Ramos (cell line): ENCODE results near the gene RELA.

Experiments
- in situ Hi-C: fragments of 300-500 bp; cut with MboI; formaldehyde crosslinking; loops from one replicate; pipeline ENCODE4 v1.14.3; 2022; ENCODE audit warnings: low sequenced_read_pairs; ENCODE audit not compliant: unreplicated experiment

The RELA gene

DNA sequence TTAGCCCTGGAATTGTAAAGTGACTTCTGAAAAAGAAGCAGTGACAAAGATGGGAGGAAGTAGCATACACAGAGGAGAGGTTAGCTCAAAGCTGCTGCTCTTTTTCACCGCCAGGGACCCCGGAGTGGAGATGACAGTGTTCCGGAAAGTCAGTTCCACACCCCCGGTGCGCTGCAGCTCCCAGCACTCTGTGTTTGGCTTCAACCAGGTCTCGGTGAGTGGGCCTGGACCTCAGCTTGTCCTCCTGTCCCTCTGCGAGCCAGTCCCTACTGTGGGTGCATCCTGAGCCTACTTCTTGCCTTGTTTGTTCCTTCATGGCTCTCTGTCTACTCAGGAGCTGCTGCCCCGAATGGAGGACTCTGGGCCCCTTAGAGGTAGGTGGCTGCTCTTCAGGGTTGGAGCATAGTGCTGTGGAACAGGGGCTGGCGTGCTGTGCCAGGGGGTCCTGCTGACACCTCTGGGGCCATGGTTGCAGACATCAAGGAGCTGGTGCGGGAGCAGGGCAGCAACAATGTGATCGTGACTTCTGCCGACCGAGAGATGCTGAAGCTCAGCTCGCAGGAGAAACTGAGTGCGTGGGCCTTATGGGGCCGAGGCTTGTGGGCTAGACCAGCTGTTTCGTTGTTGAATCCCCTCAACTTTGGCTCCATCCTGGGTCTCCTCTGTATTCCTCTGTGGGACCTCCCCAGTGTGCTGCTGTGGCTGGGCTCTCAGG is 45.4 kb downstream of the RELA start:
- in situ Hi-C loops: no loop called here

DNA sequence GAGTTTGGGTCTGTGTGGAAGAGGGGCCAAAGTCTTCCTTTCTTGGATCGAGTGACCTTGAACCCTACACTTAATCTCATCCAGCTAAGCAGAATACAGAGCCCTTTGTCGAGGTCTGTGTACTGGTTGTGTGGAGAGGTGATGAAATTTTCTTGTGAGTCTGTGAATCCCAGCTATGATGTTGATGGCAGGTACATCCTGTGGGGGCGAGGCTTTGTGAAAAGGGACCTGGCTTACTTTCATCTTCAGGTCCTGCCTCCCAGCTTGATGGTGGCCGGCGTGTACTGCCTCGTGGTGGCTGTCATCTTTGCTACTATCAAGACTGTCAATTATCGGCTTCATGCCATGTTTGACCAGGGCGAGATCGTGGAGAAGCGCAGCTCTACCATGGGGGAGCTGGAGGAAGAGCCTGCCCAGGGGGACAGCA is 46.1 kb downstream of the RELA start:
- in situ Hi-C loops: no loop called here

DNA sequence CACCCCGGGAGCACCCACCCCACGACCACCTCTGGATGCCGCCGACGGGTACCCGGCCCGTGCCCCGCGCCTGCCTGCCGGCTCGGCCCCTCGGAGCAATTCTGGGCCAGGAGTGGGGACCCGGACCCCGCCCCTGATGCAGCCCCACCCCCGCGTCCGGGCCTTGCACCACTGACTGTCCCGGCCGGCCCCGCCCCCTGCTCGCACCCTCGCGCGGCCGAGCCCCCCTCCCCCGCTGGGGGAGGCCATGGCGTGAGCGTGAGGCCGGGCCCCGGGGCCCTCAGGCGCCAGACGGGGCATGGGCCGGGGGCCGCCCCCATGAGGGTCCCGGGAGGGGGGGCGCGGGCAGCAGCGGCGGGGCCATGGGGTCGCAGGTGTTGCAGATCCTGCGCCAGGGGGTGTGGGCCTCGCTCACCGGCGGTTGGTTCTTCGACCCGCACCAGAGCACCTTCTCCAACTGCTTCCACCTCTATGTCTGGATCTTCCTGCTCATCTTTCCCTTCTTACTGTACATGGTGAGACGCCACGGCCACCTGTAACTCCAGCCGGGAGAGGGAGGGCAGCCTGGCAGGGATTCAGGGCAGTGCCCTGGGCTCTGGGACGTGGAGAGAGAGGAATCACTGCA is 46.7 kb downstream of the RELA start:
- in situ Hi-C loops: no loop called here

DNA sequence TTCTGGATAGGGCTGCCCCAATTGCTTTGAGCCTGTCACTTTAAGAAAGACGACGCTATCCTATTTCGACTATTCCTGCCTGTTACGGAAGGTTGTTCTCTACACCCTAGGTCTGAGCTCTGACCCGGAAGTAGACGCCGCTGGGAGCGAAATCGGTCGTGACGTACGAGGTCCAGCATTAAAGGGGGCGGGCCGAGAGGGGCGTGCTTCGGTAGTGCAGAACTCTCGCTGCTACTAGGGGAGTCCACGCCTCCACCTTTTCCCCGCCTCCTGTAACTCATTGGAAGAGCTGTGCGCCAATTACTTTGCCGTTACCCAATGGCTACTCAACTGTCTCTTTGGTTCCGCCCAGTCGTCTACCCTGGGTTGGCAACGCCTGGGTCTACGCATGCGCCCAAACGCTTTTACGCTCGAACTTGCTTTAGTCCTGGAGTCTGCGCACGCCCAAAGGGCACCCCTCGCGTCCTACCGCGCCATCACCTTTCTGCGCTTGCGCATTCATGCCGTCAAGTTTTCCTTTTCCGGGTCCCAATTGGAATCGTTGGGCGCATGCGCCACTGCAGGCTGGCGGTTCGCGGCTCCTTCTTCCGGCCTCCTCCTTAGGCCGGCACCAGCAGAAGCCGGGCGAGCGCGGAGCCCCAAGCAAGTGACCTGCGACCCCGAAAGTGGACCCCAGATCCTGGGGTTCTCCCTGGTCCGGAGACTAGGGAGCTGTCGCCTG is 47.3 kb downstream of the RELA start, which contains the start of gene PCNX3:
Gene PCNX3 (plus strand): TSS at position 548 of the 721 bp plus-strand sequence. CDS start 536 bp downstream, outside the sequence.
- in situ Hi-C loops: no loop called here

DNA sequence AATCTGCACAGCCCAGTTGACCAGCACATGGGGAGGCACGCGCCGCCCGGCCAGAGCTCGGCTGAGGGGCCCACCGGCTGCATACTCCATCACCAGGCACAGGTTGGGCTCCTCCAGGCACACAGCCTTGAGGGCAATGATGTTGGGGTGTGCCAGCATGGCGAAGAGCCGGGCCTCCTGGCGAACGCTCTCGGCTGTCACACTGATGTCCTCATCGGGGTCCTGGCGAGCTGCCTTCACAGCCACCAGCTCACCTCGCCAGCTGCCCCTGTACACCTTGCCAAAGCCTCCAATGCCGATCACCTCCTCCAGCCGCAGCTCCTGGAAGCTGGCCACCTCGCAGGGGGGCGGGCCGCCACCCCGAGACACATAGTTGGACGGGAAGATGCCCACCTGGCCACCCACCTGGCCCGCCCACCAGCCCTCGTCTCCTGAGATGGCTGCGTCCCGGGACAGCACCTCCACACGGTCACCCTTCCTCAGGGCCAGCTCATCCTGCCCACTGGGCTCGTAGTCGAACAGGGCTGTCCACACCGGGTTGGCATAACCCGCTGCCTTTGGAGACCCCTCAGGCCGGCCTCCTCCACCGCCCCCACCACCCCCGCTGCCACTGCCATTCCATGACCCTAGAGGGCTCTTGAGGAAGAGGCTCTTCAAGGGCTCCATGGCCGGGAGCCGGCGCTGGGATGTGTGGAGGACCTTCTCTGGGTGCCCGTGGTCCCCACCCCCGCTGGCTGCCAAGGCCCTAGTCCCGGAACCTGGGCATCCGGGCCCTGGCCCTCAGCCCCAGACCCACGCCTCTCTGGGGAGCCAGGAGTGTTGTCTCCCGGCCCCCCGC is 49.4 kb downstream of the RELA start:
- in situ Hi-C loops: no loop called here

DNA sequence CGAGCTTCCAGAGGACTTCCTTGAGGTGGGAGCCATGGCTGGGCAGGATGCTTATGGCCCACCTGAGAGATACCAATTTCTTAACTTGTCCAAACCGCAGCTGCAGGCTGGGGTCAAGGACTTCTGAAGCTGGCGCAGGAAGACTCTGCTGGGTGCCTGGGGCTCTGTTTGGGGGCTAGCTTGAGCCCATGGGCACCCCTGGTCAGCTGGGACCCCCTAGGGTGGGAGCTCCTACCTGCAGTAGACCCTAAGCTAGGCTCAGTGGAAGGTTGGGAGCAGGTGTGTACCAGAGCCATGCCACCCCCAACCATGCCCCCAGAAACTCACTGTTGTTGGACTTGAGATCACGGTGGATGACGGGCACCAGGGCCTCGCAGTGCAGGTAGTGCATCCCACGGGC is 50.0 kb downstream of the RELA start:
- in situ Hi-C loops: no loop called here

DNA sequence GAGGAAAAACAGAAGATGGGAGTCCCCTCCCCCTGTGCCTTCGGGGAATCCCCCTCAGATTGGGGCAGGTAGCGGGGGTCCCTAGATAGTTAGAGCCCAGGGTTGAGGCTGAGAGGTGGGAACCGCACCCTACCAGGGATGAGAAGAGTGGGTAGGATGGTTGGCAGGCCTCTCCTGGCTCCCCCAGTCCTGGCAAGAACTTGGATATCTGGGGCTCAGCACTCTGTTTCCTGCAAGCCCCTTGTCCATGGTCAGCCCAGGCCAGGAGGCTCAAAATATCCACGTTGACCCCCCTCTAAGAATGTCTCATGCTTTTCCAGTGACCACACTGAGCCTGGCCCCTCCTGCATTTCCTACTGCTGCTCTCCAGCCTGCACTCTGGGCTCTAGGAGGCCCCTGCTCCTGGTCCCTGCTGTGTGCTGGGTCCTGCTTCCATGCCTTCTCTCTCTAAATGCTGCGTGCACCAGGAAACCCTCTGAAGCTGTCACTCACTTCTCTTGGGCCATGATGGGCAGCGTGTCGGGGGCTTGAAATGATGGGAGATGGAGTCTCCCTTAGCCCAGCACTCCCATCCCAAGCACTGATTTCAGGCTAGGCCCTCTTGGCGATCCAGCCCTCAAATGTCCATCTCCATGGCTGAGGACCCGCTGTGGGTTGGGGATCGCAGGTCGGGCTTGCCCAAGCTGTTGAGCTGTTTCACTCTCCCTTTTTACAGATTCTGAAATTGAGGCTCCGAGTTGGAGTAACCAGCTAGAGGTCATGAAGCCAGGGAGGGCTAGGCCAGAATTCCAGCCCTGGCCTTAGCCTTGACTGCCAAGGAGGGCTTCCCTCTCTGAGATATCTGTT is 50.7 kb downstream of the RELA start:
- in situ Hi-C loops: no loop called here

DNA sequence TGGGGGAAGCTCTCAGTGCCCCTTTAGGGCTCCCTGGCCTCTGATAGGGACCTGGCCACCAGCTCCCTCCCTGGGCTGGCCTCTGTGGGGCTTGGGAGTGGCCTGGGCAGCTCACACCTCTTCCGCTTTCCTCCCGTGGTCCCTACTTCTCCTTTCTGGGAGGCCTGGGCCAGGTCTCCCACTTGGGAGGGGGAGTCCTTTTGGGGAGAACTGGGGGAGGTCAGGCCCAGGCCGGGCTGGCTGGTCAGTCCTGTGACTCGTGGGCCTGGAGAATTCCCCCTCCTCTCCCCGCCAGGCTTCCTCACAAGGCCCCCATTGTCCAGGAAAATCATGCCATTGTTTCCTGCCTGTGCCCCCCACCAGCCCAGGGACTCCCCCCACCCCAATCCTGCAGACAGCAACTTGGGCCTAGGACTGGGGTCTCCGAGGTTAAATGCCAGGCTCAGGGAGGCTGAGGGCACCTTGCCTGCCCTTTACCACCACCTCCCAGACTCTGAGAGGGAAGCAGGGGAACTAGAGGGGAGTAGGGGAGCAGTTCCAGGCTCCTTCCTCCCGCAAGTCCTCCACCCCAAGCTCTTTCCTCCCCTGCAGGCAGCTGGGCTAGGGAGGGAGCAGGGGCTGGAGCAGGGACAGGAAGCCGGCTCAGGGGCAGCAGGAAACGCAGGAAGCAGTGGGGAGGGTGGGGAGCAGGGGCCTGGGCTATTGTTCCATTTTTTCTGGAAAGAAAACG is 51.5 kb downstream of the RELA start:
- in situ Hi-C loops: no loop called here

DNA sequence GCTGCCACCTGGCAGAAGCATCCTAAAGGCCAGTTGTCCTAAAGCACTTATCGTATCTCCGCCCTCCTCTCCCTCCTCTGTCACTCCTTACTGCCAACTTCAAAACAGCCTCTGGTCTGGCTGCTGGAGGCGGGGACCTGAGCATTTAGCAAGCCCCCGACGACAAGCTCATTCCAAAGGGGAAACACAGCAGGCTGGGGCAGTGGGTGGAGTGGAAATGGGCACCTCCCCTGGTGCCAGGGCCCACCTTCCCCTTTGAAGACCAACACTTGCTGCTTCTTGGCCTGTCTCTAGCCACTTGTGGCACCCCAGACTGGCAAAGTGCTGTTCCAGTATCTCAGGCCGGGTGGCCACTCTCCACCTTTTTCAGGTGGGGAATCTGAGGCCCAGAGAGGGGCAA is 52.3 kb downstream of the RELA start:
- in situ Hi-C loops: no loop called here

DNA sequence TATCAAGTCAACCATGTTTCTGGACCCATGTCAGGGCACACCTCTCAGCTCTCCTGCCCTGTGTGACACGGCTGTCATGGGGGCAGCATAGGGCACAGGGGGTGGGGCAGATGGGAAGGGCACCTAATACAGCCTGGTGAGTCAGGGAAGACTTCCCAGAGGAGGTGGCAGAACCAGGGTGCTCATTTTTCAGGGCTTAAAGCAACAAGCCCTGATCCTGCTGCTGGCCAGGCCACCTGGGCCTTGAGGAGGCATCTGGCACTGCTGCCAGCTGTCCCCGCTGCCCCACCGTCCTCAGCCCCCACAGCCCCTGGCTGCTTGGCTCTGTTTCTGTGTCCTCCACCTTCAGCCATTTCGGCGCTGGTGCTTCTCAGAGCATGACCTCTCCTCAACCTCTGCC is 53.1 kb downstream of the RELA start:
- in situ Hi-C loops: no loop called here

DNA sequence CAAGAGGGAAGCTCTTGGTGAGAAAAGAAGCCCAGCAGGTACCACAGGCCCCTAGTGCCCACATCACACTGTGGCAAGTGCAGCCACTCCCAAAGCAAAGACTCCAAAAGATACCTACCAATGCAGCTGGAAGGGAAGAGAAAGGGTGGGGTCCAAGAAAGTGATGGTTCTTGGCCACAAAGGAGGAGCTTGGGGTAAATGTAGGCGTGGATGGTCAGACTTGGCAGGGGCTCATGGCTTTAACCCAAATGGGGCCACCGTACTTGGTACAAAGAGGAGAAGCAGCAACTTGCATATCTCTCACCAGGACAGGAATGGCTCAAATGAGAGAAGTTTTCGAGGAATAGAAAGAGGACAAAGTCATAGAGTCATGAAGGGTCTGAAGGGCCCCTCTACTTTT is 53.5 kb downstream of the RELA start:
- in situ Hi-C loops: no loop called here

DNA sequence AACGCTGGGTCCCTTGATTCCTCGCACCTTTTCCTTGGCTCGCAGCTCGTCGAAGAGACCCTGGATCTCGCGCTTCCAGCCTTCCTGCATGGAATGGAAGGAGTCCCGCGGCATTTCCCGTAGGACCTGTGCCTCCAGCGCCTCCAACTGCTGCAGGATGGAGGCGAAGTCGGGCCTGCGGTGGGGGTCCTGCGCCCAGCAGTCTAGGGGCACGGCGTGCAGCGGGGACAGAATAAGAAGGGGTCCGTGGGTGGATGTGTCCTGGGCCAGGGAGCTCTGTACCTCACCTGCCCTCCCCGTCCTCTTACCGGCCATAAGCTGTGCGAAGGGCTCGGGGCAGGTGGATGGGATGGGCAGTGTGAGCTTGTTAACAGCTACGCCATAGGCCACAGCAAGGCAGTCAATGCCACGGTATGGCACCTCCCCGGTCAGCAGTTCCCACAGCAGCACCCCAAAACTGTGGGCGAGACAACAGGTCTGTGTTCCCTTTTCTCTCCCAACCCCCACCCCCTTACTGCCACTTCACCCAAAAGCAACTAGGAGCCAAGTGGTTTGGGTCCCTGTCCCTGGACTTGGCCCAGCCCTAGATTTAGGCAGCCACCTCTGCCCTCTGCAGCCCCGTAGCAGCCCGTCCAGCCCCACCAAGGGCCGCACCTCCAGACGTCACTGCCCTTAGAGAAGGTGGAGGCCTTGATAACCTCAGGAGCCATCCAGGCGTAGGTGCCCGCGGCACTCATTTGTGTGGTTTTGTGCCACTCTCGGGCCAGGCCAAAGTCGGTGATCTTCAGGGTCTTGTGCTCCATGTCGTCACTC is 54.9 kb downstream of the RELA start:
- in situ Hi-C loops: no loop called here

DNA sequence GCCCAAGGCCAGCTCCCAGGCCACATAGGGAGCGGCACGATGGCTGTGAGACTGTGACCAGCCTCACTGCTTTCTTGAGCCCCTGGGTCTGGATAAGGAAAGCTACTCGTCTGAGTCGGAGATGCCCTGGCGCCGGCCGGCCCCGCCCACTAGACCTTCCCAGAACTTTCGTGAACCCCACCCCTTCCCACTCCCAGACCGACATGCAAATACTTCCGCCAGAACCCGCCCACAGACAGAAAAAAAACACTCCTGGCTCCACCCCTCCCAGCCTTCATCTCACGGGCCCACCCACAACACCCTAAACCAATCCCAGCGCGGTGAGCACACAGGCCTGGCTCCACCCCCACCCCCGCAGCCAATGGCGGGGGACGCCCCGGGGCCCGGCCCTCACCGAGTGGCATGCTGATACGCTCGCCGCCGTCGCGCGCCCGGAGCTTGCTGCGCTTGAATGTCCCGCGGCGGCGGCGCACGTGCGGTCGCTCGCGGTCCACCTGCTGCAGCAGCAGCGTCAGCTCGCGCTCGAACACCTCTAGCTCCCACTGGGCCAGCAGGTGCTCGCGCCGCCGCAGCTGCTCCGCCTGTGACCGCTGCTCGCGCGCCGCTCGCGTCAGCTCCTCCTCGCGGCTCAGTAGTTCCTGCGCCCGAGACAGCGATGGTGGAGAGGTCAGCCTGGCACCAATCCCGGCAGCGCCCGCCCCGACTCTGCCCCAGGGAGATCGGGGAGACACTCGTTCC is 55.7 kb downstream of the RELA start:
- in situ Hi-C loops: no loop called here

DNA sequence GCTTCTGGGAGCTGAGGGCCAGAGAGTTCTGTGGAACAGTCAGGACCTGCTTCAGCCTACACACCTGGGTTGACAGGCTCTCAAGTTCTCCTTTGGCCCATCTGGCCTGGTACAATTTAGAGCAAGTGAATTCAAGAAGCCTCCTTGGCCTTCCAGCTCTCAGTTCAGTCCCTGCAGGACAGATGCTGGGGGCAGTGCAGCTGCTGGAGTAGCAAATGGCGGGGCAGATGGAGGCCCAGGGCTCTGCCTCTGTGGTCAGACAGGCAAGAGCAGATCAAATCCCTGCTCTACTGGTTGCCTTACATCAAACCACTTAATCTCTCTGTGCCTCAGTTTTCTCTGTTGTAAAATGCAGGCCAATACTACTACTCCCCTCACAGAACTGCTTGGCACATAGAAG is 58.5 kb downstream of the RELA start:
- in situ Hi-C loops: no loop called here
